NT2/D1 (cell line): ENCODE data around the gene PTPRN2.

ENCODE experiments used
- SUZ12 ChIP-seq: IDR thresholded peaks from 2 replicates; pipeline ENCODE4 v1.6.1; 2011; ENCODE audit not compliant: insufficient read length, insufficient read depth; ENCODE audit errors: extremely low read depth
- YY1 ChIP-seq: IDR thresholded peaks from 2 replicates; pipeline ENCODE4 v1.6.1; 2011; ENCODE audit not compliant: insufficient read length, insufficient read depth
- ZNF274 ChIP-seq: IDR thresholded peaks from 2 replicates; pipeline ENCODE4 v1.6.1; 2011; ENCODE audit warnings: mild to moderate bottlenecking, low read depth, low read length

GRCh38 chr7:158612546-158612945 is 24.9 kb upstream of the PTPRN2 start:
- TF ChIP-seq ZNF274, result no peak
- no peak for TF ChIP-seq SUZ12
- TF ChIP-seq YY1, result no peak
